SIG-M5 treated with dmso at 0.1 percent for 504 hours (cell line): ENCODE data around the gene LRP5.
"Not testable (repeated sequence)": the region's sequence is repeated elsewhere in the genome, so short reads cannot be mapped to it uniquely, and the experiment has no call there.

ENCODE experiments used
- DNase-seq: peaks from one replicate; lab custom pipeline; 2025; ENCODE audit not compliant: unreplicated experiment; lab: John Stamatoyannopoulos, UW

The LRP5 gene

DNA sequence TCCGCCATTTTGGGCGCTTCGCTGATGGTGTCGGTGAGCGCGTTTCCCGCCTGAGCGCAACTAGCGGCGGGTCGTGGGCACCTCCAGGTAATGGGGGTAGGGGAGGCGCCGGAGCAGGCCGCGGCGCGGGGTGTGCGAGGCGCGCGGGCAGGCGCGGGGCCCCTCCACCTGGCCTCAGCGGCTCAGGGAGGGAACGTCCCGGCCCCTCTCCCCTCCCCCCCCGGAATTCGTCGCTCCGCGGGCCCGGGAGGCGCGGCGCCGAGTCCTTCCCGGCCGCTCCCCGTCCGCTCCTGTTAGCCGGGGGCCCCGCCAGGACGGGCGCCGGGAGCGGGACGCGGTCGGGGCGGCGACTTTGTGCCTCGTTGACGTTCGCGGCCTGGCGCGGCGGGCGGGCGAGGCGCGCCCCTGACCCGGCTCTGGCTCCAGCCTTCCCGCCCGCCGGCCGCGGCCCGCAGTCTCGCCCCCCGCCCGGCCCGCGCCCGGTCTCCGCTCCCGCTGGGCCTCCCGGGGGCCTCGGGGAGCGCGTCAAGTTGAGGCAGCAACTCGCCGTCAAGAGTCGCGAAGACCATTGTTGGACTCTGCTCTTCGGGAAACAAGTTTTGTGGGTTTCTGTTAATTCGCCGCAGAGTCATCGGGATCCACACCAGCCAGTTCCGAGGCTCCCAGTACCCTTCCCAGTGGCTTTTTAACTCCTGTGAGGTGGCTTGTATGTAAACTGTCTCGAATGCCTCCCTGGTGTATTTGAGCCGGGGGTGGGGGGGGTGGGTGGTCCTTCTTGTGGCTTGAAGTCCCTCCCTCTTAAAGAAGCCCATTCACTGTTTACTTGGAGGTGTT, 148.6 kb downstream of the LRP5 start, which contains the start of gene PPP6R3:
PPP6R3 (plus strand) TSS at position 12 of the 834 bp plus-strand sequence. CDS start 76,913 bp downstream, outside the sequence.
- DNase-seq: no peak

DNA sequence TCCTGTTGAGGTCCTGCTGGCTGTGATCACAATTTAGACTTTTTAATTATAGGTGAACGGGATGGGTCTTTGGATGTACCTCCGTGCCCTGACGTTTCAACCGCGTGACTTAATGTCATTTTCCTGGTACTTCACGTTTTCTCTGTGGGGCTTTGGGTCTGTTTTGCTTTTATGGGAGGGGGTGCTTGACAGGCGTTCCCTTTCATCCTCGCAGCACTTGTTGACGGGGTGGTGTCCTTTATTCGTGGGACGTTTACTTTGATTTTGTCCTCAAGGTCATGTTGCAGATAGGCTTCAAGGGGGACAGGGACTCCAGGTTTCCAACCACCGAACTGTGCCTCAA, 149.2 kb downstream of the LRP5 start:
- DNase-seq: no peak

DNA sequence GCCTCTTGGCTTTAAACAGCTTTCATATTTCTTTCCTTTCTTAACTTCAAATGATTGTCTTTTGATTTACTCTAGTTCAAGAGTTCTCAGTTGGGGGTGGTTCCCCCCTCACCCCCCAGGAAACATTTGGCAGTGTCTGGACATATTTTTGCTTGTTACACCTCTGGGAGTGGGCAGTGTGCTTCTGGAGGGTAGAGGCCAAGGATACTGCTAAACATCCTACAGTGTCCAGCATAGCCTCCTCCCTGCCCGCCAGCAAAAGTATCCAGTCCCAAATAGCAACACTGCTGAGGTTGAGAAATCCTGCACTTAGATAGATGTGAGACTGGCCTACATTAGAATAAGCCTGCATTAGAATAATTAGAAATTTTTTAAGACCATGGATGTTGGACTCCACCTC, 151.3 kb downstream of the LRP5 start:
- no peak for DNase-seq

GRCh38 chr11:68467201-68467834, 154.9 kb downstream of the LRP5 start:
- DNase-seq: no peak

- no peak for DNase-seq
Measured at GRCh38 chr11:68468217-68468828, 155.9 kb downstream of the LRP5 start.

- DNase-seq: no peak
Measured at GRCh38 chr11:68469122-68469521, 156.7 kb downstream of the LRP5 start.

- DNase-seq: no peak
Measured at GRCh38 chr11:68469642-68470041, 157.3 kb downstream of the LRP5 start.

- DNase-seq: no peak
Measured at GRCh38 chr11:68470304-68470811, 158.0 kb downstream of the LRP5 start.

- DNase-seq: peak; percentile 74
Measured at GRCh38 chr11:68471360-68472340, 159.3 kb downstream of the LRP5 start.

DNA sequence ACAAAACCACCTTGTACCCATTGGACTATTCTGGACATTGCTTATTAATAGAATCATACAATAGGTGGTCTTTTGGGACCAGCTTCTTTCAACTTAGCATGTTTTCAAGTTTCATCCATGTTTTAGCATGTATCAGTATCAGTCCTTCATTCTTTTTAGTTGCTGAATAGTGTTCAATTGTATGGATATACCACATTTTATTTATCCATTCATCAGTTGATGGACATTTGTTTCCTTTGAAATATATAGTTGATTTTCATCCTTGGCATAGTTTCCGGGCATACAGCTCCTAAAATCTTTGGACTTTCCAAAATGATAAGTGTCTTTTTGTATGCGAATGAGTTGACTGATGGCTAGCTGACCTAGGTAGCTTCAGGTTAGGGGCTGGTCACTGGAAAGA, 160.4 kb downstream of the LRP5 start:
- DNase-seq: no peak

GRCh38 chr11:68473693-68474092, 161.3 kb downstream of the LRP5 start:
- DNase-seq: no peak

DNA sequence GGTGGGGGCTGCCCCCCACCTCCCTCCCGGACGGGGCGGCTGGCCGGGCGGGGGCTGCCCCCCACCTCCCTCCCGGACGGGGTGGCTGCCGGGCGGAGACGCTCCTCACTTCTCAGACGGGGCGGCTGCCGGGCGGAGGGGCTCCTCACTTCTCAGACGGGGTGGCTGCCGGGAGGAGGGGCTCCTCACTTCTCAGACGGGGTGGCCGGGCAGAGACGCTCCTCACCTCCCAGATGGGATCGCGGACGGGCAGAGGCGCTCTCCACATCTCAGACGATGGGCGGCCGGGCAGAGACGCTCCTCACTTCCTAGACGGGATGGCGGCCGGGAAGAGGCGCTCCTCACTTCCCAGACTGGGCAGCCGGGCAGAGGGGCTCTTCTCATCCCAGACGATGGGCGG, 163.2 kb downstream of the LRP5 start:
- DNase-seq: not testable (repeated sequence)

- no peak for DNase-seq
Measured at GRCh38 chr11:68479390-68479789, 167.0 kb downstream of the LRP5 start.

GRCh38 chr11:68480193-68480592, 167.8 kb downstream of the LRP5 start:
- DNase-seq: no peak

- no peak for DNase-seq
Measured at GRCh38 chr11:68480852-68481510, 168.6 kb downstream of the LRP5 start.

- DNase-seq: no peak
Measured at GRCh38 chr11:68481579-68482240, 169.3 kb downstream of the LRP5 start.

GRCh38 chr11:68488623-68489022, 176.2 kb downstream of the LRP5 start:
- DNase-seq: no peak

- no peak for DNase-seq
Measured at GRCh38 chr11:68495220-68495729, 182.9 kb downstream of the LRP5 start.

DNA sequence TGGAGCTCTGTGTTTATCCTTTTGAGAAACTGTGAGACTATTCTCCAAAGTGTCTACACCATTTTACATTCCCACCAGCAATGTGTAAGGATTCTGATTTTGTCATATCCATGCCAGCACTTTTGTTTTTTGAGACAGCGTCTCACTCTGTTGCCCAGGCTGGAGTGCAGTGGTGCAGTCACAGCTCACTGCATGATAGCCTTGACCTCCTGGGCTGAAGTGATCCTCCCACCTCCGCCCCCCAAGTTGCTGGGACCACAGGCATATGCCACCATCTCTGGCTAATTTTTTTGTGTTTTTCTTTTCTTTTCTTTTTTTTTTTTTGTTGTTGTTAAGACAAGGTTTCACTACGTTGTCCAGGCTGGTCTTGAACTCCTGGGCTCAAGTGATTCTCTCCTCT, 183.5 kb downstream of the LRP5 start:
- DNase-seq: no peak
